ENCODE data around the gene BRINP3.

The BRINP3 gene

DNA sequence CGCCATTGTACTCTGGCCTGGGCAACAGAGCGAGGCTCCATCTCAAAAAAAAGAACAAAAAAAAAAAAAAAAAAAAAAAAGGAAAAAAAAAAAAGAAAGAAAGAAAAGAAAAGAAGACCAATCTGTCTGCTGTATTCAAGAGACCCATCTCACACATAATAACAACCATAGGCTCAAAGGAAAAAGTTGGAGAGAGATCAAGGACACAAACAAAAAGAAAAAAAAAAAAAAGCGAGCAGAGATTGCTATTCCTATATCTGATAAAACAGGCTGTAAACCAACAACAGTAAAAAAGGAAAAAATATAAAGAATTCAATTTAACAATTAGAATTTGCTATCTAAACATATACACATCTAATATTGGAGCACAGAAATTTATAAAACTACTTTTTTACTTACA lies 150.4 kb downstream of the BRINP3 start:
- TF ChIP-seq, protein P1, sequence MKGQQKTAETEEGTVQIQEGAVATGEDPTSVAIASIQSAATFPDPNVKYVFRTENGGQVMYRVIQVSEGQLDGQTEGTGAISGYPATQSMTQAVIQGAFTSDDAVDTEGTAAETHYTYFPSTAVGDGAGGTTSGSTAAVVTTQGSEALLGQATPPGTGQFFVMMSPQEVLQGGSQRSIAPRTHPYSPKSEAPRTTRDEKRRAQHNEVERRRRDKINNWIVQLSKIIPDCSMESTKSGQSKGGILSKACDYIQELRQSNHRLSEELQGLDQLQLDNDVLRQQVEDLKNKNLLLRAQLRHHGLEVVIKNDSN (IDR thresholded peaks at IDR 0.05), result no peak
- no peak for TF ChIP-seq TEAD4 (IDR thresholded peaks at IDR 0.05)
- no peak for TF ChIP-seq RAD21 (IDR thresholded peaks at IDR 0.05; ENCODE audit: low read depth)
- TF ChIP-seq ZBTB7A (IDR thresholded peaks at IDR 0.05; ENCODE audit: low read depth), result no peak
- TF ChIP-seq CEBPB (IDR thresholded peaks at IDR 0.05), result no peak
- TF ChIP-seq, protein P2, sequence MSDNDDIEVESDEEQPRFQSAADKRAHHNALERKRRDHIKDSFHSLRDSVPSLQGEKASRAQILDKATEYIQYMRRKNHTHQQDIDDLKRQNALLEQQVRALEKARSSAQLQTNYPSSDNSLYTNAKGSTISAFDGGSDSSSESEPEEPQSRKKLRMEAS (IDR thresholded peaks at IDR 0.05), result no peak
- TF ChIP-seq EP300 (IDR thresholded peaks at IDR 0.05; ENCODE audit: borderline replicate concordance), result no peak
- no peak for TF ChIP-seq EGR1 (IDR thresholded peaks at IDR 0.05)

- TF ChIP-seq CEBPB (IDR thresholded peaks at IDR 0.05) (no peak), ZBTB7A (IDR thresholded peaks at IDR 0.05; ENCODE audit: low read depth) (no peak), CREB1 (IDR thresholded peaks at IDR 0.05; ENCODE audit: low read depth) (no peak), TAF1 (IDR thresholded peaks at IDR 0.05; ENCODE audit: low read depth) (no peak), TEAD4 (IDR thresholded peaks at IDR 0.05) (no peak), EP300 (IDR thresholded peaks at IDR 0.05; ENCODE audit: borderline replicate concordance) (no peak), YY1 (IDR thresholded peaks at IDR 0.05; ENCODE audit: low read depth) (no peak), FOXM1 (IDR thresholded peaks at IDR 0.05; ENCODE audit: borderline replicate concordance, low read depth) (no peak)
- TF ChIP-seq, protein P2 (IDR thresholded peaks at IDR 0.05), result no peak
- TF ChIP-seq, protein P3, sequence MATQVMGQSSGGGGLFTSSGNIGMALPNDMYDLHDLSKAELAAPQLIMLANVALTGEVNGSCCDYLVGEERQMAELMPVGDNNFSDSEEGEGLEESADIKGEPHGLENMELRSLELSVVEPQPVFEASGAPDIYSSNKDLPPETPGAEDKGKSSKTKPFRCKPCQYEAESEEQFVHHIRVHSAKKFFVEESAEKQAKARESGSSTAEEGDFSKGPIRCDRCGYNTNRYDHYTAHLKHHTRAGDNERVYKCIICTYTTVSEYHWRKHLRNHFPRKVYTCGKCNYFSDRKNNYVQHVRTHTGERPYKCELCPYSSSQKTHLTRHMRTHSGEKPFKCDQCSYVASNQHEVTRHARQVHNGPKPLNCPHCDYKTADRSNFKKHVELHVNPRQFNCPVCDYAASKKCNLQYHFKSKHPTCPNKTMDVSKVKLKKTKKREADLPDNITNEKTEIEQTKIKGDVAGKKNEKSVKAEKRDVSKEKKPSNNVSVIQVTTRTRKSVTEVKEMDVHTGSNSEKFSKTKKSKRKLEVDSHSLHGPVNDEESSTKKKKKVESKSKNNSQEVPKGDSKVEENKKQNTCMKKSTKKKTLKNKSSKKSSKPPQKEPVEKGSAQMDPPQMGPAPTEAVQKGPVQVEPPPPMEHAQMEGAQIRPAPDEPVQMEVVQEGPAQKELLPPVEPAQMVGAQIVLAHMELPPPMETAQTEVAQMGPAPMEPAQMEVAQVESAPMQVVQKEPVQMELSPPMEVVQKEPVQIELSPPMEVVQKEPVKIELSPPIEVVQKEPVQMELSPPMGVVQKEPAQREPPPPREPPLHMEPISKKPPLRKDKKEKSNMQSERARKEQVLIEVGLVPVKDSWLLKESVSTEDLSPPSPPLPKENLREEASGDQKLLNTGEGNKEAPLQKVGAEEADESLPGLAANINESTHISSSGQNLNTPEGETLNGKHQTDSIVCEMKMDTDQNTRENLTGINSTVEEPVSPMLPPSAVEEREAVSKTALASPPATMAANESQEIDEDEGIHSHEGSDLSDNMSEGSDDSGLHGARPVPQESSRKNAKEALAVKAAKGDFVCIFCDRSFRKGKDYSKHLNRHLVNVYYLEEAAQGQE (IDR thresholded peaks at IDR 0.05; ENCODE audit: low read depth), result no peak
- TF ChIP-seq, protein P1 (IDR thresholded peaks at IDR 0.05), result no peak
Observed at GRCh38 chr1:190323530-190323929, 154.1 kb downstream of the BRINP3 start.

DNA sequence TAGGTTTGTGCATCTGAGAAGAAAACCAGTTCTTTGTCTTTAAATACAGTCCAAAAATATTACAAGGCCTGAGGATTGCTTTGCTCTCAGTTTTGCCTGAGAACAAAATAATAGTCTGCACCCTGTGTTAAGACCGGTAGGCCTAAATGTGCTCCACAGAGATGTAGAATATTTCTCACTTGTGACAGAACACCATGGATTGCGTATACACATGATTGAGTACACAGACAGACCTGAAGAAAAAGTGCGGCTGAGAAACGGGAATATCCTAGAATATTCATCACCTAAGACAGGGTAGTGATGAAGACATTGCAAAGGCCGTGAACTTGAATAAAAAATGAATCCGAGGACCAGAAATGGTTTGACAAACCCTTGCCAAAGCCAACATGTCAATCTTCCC lies 155.4 kb downstream of the BRINP3 start:
- TF ChIP-seq ZBTB7A (IDR thresholded peaks at IDR 0.05; ENCODE audit: low read depth) (no peak), NFIC (IDR thresholded peaks at IDR 0.05) (no peak), TCF12 (IDR thresholded peaks at IDR 0.05; ENCODE audit: low read depth) (no peak), RAD21 (IDR thresholded peaks at IDR 0.05; ENCODE audit: low read depth) (no peak), FOXM1 (IDR thresholded peaks at IDR 0.05; ENCODE audit: borderline replicate concordance, low read depth) (no peak), CREB1 (IDR thresholded peaks at IDR 0.05; ENCODE audit: low read depth) (no peak), YY1 (IDR thresholded peaks at IDR 0.05; ENCODE audit: low read depth) (no peak), EGR1 (IDR thresholded peaks at IDR 0.05) (no peak), TAF1 (IDR thresholded peaks at IDR 0.05; ENCODE audit: low read depth) (no peak), CEBPB (IDR thresholded peaks at IDR 0.05) (no peak), EP300 (IDR thresholded peaks at IDR 0.05; ENCODE audit: borderline replicate concordance) (no peak), TEAD4 (IDR thresholded peaks at IDR 0.05) (no peak)
- TF ChIP-seq, protein P1 (IDR thresholded peaks at IDR 0.05), result no peak
- TF ChIP-seq, protein P2 (IDR thresholded peaks at IDR 0.05), result no peak
- TF ChIP-seq, protein P3 (IDR thresholded peaks at IDR 0.05; ENCODE audit: low read depth), result no peak

DNA sequence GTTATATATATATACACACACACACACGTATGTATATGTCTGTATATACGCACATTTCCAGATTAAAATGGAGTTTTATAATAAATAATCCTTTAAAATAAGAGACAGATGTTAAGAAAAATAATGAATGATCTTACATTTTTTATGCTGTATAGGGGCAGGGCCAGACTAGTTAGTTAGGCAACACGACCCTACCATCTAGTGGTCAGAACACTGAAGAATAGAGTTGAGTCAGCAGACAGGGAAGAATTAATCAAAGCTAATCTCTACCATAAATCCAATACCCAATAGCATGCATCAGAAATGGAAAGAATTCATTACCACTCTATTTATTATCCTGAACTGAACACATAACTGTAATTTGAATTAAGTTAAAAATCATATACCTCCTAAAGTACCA lies 156.7 kb downstream of the BRINP3 start:
- TF ChIP-seq TCF12 (IDR thresholded peaks at IDR 0.05; ENCODE audit: low read depth) (no peak), RAD21 (IDR thresholded peaks at IDR 0.05; ENCODE audit: low read depth) (peak; percentile 66)

DNA sequence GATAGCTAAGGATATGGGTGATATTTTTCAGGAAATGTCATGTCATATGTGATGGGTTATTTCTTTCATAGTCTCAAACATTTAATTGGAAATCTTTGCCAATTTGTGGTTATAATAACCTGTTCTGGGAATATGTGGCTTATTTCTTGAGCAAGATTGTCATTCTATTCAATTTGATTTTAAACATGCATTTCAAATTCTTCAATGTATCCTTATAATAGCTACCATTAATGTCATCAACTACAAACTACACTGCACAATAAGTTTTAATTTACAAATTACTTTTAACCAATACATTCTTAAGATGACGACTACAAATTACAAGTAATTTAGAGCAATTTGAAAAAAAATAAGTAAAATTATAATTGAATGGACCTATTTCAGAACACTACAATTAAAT lies 164.9 kb downstream of the BRINP3 start:
- TF ChIP-seq FOXM1 (IDR thresholded peaks at IDR 0.05; ENCODE audit: borderline replicate concordance, low read depth), result no peak
- TF ChIP-seq ZBTB7A (IDR thresholded peaks at IDR 0.05; ENCODE audit: low read depth), result no peak
- no peak for TF ChIP-seq RAD21 (IDR thresholded peaks at IDR 0.05; ENCODE audit: low read depth)
- TF ChIP-seq CREB1 (IDR thresholded peaks at IDR 0.05; ENCODE audit: low read depth), result no peak

DNA sequence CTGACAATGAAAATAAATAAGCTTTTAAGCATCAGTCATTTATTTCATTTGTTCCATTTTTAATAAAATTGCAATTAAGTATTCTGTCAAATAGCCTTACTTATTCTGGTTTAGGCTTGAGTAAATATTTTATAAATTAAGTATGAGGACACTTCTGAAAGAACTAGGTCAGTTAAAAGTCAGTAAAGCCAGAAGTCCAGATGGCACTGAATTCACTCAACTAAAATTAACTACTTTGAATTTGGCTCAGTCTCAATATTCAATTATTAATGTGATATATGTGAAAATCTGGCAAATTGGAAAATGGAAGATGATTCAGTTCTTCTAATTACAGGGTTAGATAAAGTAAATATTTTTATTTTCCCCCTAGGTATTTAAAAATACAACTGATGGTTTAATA lies 174.2 kb downstream of the BRINP3 start:
- TF ChIP-seq EP300 (IDR thresholded peaks at IDR 0.05; ENCODE audit: borderline replicate concordance) (no peak), NFIC (IDR thresholded peaks at IDR 0.05) (no peak), RAD21 (IDR thresholded peaks at IDR 0.05; ENCODE audit: low read depth) (no peak), TAF1 (IDR thresholded peaks at IDR 0.05; ENCODE audit: low read depth) (no peak), FOXM1 (IDR thresholded peaks at IDR 0.05; ENCODE audit: borderline replicate concordance, low read depth) (no peak), CREB1 (IDR thresholded peaks at IDR 0.05; ENCODE audit: low read depth) (no peak), EGR1 (IDR thresholded peaks at IDR 0.05) (no peak), TCF12 (IDR thresholded peaks at IDR 0.05; ENCODE audit: low read depth) (no peak), ZBTB7A (IDR thresholded peaks at IDR 0.05; ENCODE audit: low read depth) (no peak), CEBPB (IDR thresholded peaks at IDR 0.05) (no peak), TEAD4 (IDR thresholded peaks at IDR 0.05) (no peak), YY1 (IDR thresholded peaks at IDR 0.05; ENCODE audit: low read depth) (no peak)
- TF ChIP-seq, protein P1 (IDR thresholded peaks at IDR 0.05), result no peak
- TF ChIP-seq, protein P3 (IDR thresholded peaks at IDR 0.05; ENCODE audit: low read depth), result no peak
- TF ChIP-seq, protein P2 (IDR thresholded peaks at IDR 0.05), result no peak

Measured in Ishikawa (cell line).